CD4-positive, alpha-beta T cell (primary cell): ENCODE data around the gene TCHP. TPM values are rescaled to one million over a fixed set of nuclear protein-coding genes. Genes with fewer than 3 reads are reported as not detected.
A peak's percentile ranks its signal among the peaks of the same experiment; 100 is the strongest.

Experiments used
- ATAC-seq: fragments of 200-7000 bp; cut with Tn5 transposase; one replicate; pipeline ENCODE4 v1.10.0; 2022; ENCODE audit warnings: mild to moderate bottlenecking; ENCODE audit not compliant: poor library complexity
- CTCF ChIA-PET: fragments of 350-600 bp; sonication (Branson Sonifier 250); formaldehyde crosslinking; loops from one replicate; lab custom pipeline; 2021; ENCODE audit warnings: antibody characterized with exemption, inconsistent platforms; lab: Charles Lee
- POLR2A ChIA-PET: fragments of 350-600 bp; sonication (Branson Sonifier 250); formaldehyde crosslinking; loops from one replicate; lab custom pipeline; 2021; ENCODE audit warnings: antibody characterized with exemption, inconsistent platforms; lab: Charles Lee
- DNase-seq, 14 experiments: peaks; one replicate each; pipeline ENCODE4 v3.0.0-alpha.2; 2013 to 2020; ENCODE audit warnings: mixed read lengths in 2 of 14
- H3K27ac ChIP-seq, 2 donors: one replicate each; pipeline versions ENCODE4 v1.5.1 to v1.7.0; 2013; ENCODE audit warnings: low read length in 2 of 2, low read depth in 1 of 2, mild to moderate bottlenecking in 1 of 2
- H3K27me3 ChIP-seq, 2 experiments: 1 replicate in 1 of 2; 2 replicates in 1 of 2; pipeline versions ENCODE4 v1.6.1 to v1.7.0; 2013; ENCODE audit warnings: low read length in 2 of 2, control low read depth in 1 of 2, mild to moderate bottlenecking in 1 of 2, moderate library complexity in 1 of 2; ENCODE audit not compliant: insufficient read depth in 2 of 2, control insufficient read depth in 1 of 2
- H3K36me3 ChIP-seq: one replicate; pipeline ENCODE4 v1.6.1; 2013; ENCODE audit warnings: low read length, control low read depth; ENCODE audit not compliant: insufficient read depth
- H3K4me1 ChIP-seq: one replicate; pipeline ENCODE4 v1.6.1; 2013; ENCODE audit warnings: low read length, control low read depth; ENCODE audit not compliant: insufficient read depth
- H3K4me3 ChIP-seq: one replicate; pipeline ENCODE4 v1.5.1; 2013; ENCODE audit warnings: mild to moderate bottlenecking, low read length, moderate library complexity
- H3K9me3 ChIP-seq, 2 experiments: 1 replicate in 1 of 2; 2 replicates in 1 of 2; pipeline versions ENCODE4 v1.6.1 to v1.7.0; 2013; ENCODE audit warnings: low read length in 2 of 2, mild to moderate bottlenecking in 2 of 2, control low read depth in 1 of 2, moderate library complexity in 1 of 2; ENCODE audit not compliant: control insufficient read depth in 1 of 2, insufficient read depth in 1 of 2
- H3K27ac Mint-ChIP-seq: one replicate; pipeline ENCODE4 v1.8.0; 2020; ENCODE audit warnings: mixed read lengths
- H3K27me3 Mint-ChIP-seq: one replicate; pipeline ENCODE4 v1.8.0; 2021; ENCODE audit warnings: mixed read lengths
- H3K36me3 Mint-ChIP-seq: one replicate; pipeline ENCODE4 v1.8.0; 2021; ENCODE audit warnings: low read depth, mixed read lengths
- H3K4me1 Mint-ChIP-seq: one replicate; pipeline ENCODE4 v1.8.0; 2021; ENCODE audit warnings: low read depth, mixed read lengths
- H3K4me3 Mint-ChIP-seq: one replicate; pipeline ENCODE4 v1.8.0; 2020; ENCODE audit warnings: mild to moderate bottlenecking, mixed read lengths
- H3K9me3 Mint-ChIP-seq: one replicate; pipeline ENCODE4 v1.8.0; 2020; ENCODE audit warnings: mixed read lengths
- intact Hi-C, 2 experiments: fragments of 100-400 bp; cut with DNase I in 1 of 2; cut with micrococcal nuclease in 1 of 2; formaldehyde crosslinking; loops; one replicate each; pipeline versions ENCODE4 v1.15.1 to v1.9.0; 2023 to 2025; cut with DNase I, micrococcal nuclease
- total RNA-seq, 174 experiments: library from RNA in 2 of 174; stranded (reverse) in 2 of 174; gene quantifications; one replicate each; pipeline ENCODE4 v1.2.3 and lab custom pipeline; 2021 to 2026
- TF ChIP-seq, protein P1 (sequence below): fragments of 200-600 bp; IDR thresholded peaks from one replicate; pipeline ENCODE4 v1.8.0; 2022; ENCODE audit warnings: antibody characterized with exemption, mild to moderate bottlenecking

The TCHP gene
- total RNA-seq, 2 experiments from 2014 or later = 13.2 to 13.6 TPM

DNA sequence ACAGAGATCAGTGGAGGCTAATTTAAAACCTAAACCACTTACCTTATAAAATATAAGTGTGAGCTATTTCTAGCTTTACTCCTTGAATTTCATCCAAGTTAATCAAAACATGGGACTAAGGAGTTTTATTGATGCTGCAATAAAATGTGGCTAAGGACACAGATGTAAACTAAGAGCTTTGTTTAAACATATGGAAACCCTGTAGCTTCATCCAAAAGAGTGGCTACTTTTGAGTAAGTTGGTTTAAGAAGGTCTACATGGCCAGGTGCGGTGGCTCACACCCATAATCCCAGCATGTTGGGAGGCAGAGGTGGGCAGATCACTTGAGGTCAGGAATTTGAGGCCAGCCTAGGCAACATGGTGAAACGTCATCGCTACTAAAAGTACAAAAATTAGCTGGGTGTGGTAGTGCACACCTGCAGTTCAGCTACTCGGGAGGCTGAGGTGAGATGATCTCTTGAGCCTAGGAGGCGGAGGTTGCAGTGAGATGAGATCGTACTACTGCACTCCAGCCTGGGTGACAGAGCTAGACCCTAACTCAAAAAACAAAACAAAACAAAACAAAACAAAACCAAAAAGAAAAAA lies 40.4 kb downstream of the TCHP start:
- H3K9me3 ChIP-seq = no peaks in the 10 kb centered on the region
- H3K27me3 ChIP-seq = no peaks in the 10 kb centered on the region
- TF ChIP-seq, protein P1, sequence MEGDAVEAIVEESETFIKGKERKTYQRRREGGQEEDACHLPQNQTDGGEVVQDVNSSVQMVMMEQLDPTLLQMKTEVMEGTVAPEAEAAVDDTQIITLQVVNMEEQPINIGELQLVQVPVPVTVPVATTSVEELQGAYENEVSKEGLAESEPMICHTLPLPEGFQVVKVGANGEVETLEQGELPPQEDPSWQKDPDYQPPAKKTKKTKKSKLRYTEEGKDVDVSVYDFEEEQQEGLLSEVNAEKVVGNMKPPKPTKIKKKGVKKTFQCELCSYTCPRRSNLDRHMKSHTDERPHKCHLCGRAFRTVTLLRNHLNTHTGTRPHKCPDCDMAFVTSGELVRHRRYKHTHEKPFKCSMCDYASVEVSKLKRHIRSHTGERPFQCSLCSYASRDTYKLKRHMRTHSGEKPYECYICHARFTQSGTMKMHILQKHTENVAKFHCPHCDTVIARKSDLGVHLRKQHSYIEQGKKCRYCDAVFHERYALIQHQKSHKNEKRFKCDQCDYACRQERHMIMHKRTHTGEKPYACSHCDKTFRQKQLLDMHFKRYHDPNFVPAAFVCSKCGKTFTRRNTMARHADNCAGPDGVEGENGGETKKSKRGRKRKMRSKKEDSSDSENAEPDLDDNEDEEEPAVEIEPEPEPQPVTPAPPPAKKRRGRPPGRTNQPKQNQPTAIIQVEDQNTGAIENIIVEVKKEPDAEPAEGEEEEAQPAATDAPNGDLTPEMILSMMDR = no peak
- no peaks in the 10 kb centered on the region for H3K4me1 ChIP-seq
- CTCF ChIA-PET = no interaction called here
- POLR2A ChIA-PET = no interaction called here
- DNase-seq (no peak), ATAC-seq (no peak)
- Mint-ChIP-seq H3K4me1 (no peaks in the 10 kb centered on the region), H3K27ac (peak overlapping the region; percentile 10), H3K36me3 (peaks cover 71% of the 10 kb centered on the region), H3K9me3 (no peaks in the 10 kb centered on the region), H3K4me3 (no peak overlapping the region), H3K27me3 (no peaks in the 10 kb centered on the region)
- intact Hi-C loops = no loop called here
- peaks cover 53% of the 10 kb centered on the region for H3K36me3 ChIP-seq
- no peak overlapping the region for H3K27ac ChIP-seq
- no peak overlapping the region for H3K4me3 ChIP-seq

DNA sequence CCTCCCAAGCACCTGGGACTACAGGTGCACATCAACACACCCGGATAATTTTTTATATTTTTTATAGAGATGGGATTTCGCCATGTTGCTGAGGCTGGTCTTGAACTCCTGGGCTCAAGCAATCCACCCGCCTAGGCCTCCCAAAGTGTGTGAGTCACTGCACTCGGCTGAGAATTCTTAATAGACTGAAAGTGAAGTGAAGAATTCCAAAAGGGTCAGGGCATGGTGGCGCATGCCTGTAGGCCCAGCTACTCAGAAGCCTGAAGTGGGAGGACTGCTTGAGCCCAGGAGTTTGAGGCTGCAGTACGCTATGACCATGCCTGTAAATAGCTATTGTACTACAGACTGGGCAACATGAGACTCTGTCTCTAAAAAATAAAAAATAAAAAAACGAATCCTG lies 43.7 kb downstream of the TCHP start:
- Histone ChIP-seq H3K9me3 (no peaks in the 10 kb centered on the region), H3K27me3 (no peaks in the 10 kb centered on the region), H3K4me3 (no peak overlapping the region), H3K36me3 (peaks cover 39% of the 10 kb centered on the region), H3K4me1 (peaks cover 20% of the 10 kb centered on the region), H3K27ac (no peak overlapping the region)
- Mint-ChIP-seq H3K4me1 (peaks cover 27% of the 10 kb centered on the region), H3K36me3 (peaks cover 64% of the 10 kb centered on the region), H3K27ac (no peak overlapping the region), H3K9me3 (no peaks in the 10 kb centered on the region), H3K4me3 (no peak overlapping the region), H3K27me3 (no peaks in the 10 kb centered on the region)
- POLR2A ChIA-PET = no interaction called here
- TF ChIP-seq, protein P1 = no peak
- CTCF ChIA-PET = no interaction called here
- intact Hi-C loops = no loop called here
- no peak for DNase-seq
- no peak for ATAC-seq

DNA sequence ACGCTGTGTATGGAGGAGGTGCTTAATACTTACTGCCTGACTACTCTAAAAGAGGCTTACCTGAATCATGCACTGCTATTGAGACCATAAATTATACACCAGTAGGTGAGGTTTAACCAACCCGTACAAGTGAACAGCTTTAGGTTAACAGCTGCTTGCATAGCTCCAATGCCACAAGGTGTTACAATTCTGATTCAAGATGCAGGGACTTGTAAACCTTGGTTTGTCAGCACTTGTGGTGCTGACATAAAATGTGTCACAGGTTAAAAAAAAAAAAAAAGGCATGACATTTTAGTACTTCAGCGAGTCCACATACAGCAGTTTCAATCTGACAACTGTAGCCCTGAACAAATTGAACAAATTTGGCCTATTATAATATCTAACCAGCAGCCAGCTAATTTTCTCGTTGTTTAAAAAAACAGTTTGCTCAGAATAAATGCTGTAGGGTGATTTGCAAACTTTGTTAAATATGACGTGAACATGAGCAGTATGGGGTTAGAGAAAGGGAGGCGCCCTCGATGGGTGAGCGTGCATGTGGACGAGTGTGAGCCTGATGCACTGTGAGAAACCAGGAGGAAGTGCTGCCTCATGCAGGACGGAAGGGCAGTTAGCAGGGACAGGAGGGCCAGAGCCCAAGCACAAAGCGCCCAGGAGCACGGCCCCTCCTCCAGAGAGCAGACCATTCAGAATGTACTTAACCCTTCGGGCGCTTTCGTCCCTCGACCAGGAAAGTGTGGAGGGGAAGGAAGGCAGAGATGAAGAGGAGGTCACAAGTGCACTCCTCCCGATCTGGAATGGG lies 44.7 kb downstream of the TCHP start:
- no peaks in the 10 kb centered on the region for H3K9me3 Mint-ChIP-seq
- Histone ChIP-seq H3K4me3 (no peak overlapping the region), H3K27me3 (no peaks in the 10 kb centered on the region), H3K27ac (no peak overlapping the region), H3K9me3 (no peaks in the 10 kb centered on the region), H3K4me1 (peaks cover 20% of the 10 kb centered on the region), H3K36me3 (peaks cover 45% of the 10 kb centered on the region)
- H3K27me3 Mint-ChIP-seq = no peaks in the 10 kb centered on the region
- peak overlapping the region; percentile 24 for H3K27ac Mint-ChIP-seq
- peaks cover 29% of the 10 kb centered on the region for H3K4me1 Mint-ChIP-seq
- H3K36me3 Mint-ChIP-seq = peaks cover 67% of the 10 kb centered on the region
- ATAC-seq (no peak), DNase-seq (no peak)
- ChIA-PET POLR2A (interaction anchor here (0.7 kb wide), 1 partner anchor 517 kb away, joined by 3 read pairs; no protein-coding TSS in a partner anchor), CTCF (interaction anchor here (0.6 kb wide), 1 partner anchor 519 kb away, joined by 3 read pairs; no protein-coding TSS in a partner anchor)
- intact Hi-C loops = no loop called here
- no peak overlapping the region for H3K4me3 Mint-ChIP-seq
- TF ChIP-seq, protein P1 = no peak
